Inferior parietal cortex (tissue), 1 donor: ENCODE data around the gene SLC26A1.
A peak's percentile ranks its signal among the peaks of the same experiment; 100 is the strongest.
"Not testable (repeated sequence)": the region's sequence is repeated elsewhere in the genome, so short reads cannot be mapped to it uniquely, and the experiment has no call there.

ENCODE experiments used
- DNase-seq: peaks from one replicate; pipeline ENCODE4 v3.0.0-alpha.2; 2016; ENCODE audit errors: extremely low spot score

SLC26A1 gene

DNA sequence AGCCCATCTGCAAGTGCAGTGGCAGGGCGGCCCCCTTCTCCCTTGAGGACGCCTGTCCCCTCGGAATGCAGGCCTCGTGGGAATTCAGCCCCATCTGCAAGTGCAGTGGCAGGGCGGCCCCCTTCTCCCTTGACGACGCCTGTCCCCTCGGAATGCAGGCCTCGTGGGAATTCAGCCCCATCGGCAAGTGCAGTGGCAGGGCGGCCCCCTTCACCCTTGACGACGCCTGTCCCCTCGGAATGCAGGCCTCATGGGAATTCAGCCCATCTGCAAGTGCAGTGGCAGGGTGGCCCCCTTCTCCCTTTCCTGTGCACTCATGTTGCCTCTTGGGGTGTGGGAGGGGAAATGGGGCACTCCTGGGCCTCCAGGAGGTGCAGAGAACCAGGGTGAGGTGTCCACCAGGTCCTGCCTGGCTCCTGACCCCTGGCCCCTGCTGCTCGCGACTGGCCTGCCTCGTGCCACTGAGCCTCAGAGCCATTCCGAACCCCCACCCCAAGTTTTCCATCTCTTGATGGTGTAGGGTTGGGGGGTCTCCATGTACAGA, 6.8 kb upstream of the SLC26A1 start:
- DNase-seq: no peak

GRCh38 chr4:999240-999863, 6.1 kb upstream of the SLC26A1 start:
- DNase-seq: not testable (repeated sequence)

DNA sequence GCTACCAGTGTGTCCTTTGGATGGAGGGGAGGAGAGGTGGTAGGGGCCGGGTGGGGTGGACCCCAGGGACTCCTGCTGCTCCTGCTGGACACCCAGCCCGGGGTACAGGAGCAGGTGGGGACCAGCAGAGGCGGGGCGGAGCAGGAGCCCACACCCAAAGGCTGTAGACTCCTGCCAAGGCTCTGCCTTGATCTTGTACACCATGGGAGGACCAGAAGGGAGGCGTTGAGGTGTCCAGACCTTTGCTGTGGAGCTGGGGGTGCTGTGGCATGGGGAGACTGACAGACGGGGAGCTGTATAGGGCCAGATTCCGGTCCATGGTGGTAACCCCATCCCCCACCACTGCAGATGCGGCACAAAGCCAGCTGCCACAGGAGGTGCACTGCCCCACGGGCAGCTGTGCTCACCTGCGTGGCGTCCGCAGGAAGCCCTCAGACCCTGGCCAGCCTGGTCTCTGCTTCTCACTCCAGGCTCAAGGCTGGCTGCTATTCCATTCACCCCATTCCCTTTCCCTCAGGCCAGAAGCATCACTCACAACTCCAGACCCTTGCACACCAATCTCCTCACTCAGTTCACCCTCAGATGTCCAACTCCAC, 5.0 kb upstream of the SLC26A1 start:
- DNase-seq: no peak

GRCh38 chr4:997375-998071, 4.3 kb upstream of the SLC26A1 start:
- no peak for DNase-seq

GRCh38 chr4:996997-997374, 3.8 kb upstream of the SLC26A1 start:
- DNase-seq: no peak

GRCh38 chr4:996030-996996, 3.1 kb upstream of the SLC26A1 start:
- DNase-seq: no peak

DNA sequence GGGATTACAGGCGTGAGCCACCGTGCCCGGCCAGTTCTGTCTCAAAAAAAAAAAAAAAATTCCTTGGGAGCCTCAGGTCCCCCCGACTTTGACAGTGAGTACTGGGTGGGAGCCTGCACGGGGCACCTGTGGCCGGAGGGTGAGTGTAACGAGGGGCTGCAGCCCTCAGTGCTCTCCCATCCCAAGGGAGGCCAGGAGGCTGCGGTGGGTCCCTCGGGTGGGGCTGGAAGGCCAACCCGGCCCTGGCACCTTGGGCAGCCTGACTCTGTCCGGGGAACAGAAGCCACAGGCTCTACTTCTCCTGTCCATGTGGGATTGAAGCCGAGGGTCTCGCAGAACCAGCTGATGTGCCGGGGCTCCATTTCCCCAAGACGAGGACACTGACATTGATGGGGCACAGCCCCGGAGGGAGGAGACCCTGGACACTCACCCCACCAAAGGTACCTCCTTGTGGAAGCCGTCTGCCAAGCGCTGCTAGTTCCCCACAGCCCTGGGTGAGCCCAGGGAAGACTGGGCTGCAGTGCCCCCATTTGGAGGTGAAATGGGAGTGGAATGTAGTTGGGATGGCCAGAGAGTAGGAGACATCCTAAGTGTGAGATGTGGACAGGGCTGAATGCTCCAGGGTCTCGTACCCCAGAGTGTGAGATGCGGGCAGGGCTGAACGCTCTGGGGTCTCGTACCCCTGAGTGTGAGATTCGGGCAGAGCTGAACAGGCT, 2.3 kb upstream of the SLC26A1 start:
- no peak for DNase-seq

GRCh38 chr4:992297-993110, 700 bp downstream of the SLC26A1 start:
- DNase-seq: no peak

DNA sequence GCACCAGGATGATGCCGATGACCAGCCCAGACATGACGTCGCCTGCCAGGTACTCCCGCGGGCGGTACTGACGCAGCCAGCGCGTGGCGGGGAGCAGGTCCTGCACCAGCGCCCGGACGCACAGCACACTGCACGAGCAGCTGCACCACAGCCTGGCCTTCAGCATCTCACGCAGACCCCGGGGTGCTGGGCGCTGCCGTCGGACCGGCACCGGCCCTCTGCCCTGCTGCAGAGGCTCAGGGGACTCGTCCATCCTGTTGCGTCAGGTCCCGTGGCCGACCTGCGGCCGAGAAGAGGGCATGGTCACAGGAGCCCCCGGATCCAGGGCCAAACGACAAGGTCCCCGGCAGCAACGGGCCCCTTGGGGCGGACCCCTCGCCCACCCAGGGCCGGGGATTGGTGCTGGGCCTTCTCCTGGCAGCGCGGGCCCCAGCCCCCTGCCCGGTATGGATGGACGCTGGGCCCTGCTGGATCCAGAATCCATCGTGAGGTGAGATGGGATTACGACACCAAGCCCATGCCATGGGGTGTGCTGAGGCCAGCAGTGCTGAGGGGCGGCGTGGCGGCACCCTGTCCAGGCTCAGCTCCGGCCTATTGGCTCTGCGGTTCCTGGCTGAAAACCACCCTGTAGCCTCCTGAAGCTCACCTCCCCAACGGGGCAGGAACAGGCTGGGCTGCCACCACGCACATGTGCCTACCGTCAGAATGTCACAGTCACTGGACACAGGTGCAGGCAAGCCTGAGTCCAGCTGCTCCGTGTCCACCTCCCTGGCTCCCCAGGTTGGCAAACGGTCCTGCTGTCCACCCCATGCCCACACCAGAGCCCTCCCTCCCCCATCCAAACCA, 1.5 kb downstream of the SLC26A1 start:
- DNase-seq: no peak

DNA sequence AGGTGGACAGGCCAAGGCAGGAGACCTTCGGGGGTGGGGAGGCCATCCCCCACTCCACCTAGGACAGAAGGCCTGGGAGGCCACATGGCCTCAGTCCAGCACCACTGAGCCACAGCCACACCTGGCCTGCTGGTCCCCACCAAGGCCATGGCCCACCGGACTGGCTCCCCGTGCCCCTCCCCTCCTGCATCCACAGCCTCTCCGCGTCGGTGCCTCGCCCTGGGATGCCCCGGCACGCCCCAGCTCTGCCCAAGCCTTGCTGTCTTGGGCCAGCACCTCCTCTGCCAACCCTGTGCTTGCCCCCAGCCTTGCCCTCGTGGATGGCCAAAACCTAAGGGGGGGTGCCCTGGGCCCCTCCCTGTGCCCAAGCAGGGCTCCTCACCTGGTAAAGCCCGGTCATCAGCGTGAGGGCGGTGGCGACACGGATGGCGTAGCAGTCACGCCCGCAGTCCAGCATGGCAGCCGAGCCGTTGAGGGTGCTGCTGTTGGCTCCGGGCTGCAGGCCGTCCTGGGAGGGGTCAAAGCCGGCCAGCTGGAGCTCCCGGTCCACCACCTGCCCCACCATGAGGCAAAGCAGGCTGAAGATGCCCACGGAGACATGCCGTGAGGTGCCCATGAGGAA, 2.3 kb downstream of the SLC26A1 start:
- DNase-seq: no peak

DNA sequence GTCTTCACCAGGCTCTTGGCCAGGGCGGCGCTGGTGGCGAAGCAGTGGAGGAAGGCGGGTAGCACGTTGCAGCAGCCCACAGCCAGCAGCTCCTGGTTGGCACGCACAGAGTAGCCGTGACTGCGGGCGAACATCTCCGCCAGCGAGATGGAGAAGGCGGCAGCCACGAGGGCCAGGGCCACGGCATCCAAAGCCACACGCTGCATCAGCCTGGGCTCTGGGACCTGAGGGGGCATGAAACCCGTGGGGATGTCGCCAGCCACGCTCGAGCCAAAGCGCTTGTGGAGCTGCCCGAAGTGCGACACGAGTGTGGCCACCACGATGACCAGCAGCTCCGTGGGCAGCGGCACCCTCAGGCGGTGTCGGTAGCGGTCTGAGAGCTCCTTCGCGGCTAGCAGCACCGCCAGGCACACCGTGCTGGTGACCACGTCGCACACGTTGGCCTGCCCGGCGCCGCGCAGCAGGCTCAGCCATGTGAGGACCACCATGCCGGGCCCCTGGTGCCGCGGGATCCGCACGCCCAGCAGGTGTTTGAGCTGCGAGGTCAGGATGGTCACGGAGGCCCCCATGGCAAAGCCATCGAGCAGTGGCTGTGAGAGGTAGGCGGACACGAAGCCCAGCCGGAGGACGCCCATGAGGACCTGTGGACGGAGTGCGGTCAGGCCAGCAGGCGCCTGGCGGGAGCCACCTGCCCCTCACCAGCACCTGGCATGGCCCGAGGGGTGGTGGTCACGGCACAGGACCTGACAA, 3.3 kb downstream of the SLC26A1 start:
- no peak for DNase-seq

- DNase-seq: no peak
Observed at GRCh38 chr4:988726-989721, 4.2 kb downstream of the SLC26A1 start.

DNA sequence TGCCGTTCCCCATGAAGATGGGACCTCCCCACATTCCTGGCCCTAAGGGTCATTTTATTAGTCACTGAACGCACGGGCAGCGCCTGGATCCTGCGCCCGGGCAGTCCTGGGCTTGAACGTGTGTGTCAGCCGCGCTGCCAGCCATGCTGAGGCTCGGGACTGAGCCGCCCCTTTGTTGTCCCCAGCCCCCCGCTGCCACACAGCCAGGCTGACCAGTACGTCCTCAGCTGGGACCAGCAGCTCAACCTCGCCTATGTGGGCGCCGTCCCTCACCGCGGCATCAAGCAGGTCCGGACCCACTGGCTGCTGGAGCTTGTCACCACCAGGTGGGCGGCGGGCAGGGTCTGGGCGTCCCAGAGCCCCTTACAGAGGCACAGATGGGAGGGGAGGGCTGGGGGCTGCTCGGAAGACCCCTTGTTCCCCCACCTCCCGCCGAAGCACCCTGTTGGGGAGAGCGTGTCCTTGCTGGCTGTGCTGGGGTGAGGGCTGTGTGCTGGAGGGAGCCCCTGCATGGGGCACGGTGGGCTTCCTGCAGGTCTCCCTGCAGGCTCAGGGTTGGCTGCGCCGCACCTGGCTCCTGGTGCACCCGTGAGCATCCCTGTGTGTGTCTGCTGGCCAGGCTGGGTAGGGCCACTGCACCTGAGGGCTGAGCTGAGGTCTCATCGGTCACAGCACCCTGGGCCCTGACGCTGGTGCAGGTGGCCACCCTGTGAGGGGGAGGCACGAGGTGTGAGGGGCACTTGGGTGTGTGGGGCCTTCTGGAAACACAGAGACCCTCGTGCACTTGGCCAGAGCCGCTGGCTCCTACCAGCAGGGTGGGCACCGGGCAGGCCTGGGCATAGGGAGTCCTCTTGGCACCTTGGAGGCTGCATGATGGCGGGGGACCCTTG, 5.3 kb downstream of the SLC26A1 start:
- DNase-seq: no peak

GRCh38 chr4:986879-987623, 6.2 kb downstream of the SLC26A1 start, which contains the start of gene IDUA:
IDUA (plus strand) TSS chr4:987044; CDS start chr4:987085, 41 bp downstream.
- DNase-seq: peak; percentile 69

GRCh38 chr4:986428-986878, 6.8 kb downstream of the SLC26A1 start:
- peak; percentile 35 for DNase-seq
